ENCODE results near the gene RGS12.

- TF ChIP-seq POLR2A (IDR thresholded peaks at IDR 0.05; ENCODE audit: low read depth, low read length) (no peak), POLR2AphosphoS5 (IDR thresholded peaks at IDR 0.05; ENCODE audit: low read depth, low read length) (no peak)
Measured at GRCh38 chr4:3340700-3341083, 47.9 kb downstream of the RGS12 start.
